Activated CD4-positive, CD25-positive, alpha-beta regulatory T cell treated with anti-CD3 and anti-CD28 coated beads, Interleukin-2, amount 50 U/mL, for 16 hours (primary cell): ENCODE results near the gene AOPEP.

Experiments
- DNase-seq: peaks from one replicate; pipeline ENCODE4 v3.0.0-alpha.2; 2020; ENCODE audit warnings: low read depth, low spot score

AOPEP gene

DNA sequence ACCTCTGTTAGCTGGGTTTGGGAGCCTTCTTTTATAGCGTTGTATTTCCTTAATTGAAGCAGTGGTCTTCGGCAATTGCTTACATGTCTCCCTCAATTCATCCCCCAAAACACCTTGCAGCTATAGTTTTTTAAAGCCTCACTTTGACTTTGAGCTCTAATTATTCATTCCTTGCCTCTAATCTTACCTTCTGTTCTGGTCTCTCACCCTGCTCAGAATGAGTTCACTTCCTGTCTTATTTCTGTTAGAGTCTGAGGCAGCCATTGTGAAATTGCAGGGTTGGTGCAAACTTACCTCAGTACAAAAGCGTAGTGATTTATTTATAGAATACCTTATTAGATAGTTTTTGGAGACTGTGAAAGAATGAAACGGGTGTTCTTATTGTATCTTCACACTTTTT lies 35.0 kb downstream of the AOPEP start:
- no peak for DNase-seq

DNA sequence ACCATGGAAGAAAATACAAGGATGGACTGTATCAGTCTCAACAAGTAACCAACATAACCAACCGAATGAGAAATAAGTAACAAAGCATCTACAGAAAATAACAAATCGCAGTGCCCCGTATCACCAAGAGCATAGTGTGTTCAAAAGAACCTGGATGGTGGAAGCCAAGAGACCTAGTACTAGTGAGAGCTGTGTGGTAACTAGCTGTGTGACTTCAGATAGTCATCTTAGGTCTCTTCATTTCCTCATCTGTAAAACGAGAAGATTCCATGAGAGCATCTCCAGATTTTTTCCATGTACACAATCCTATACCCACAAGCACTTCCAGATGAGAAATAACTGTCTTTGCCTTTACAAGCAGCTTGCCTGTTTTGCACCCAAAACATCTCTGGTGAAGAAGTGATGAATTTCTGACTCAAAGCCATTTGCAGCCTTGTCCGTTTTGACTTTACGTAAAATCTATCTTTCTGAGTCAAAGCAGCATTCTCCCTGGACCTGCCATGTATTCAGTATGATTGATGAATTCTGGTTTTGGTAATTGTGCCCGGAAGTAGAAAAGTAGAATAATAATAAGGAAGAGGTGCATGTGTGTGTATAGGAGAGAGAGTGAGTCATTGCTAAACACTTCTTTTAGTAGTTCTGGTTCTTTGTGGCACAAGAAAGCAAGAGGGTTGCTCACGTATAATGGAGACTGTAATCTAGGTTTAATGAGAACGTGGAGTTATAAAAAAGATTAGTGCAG lies 41.0 kb downstream of the AOPEP start:
- no peak for DNase-seq

DNA sequence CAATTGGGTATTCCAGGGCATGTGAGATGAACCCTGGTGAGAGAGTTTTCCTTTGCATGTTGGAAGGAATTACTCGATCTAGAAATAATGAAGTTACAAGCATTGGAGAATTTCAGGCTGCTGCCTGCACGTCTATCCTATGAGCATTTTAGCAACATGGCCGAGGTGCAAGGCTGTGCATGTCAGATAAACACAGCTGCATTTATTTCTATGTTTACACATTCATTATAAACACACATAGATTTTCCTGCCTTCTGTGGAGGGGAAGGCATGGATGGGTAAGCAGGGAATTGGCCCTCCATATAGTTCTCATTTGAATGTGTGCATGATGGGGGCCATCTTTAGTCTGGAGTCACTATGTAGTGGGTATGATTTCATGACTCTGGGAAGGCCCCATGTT lies 42.3 kb downstream of the AOPEP start:
- no peak for DNase-seq

- no peak for DNase-seq
These were observed 43.8 kb downstream of the AOPEP start for GRCh38 chr9:94770334-94770733.

DNA sequence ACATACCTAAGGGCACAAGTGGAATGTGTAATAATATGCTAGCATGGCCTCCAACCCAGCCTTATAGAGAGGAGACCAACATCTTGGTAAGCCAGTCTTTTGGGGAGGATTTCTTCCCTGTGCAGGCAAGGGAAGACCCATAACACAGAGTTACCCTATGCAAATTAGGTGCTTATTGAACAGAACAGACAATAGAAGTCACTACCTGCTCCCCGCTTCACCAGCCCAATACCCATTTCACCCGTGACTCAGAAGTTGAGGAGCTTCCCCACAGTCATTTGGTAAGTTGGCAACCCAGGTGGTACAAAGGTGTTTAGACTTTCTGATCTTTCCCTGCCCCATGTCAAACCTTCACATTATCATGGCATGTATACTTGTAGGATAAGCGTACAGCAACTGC lies 44.6 kb downstream of the AOPEP start:
- DNase-seq = no peak

DNA sequence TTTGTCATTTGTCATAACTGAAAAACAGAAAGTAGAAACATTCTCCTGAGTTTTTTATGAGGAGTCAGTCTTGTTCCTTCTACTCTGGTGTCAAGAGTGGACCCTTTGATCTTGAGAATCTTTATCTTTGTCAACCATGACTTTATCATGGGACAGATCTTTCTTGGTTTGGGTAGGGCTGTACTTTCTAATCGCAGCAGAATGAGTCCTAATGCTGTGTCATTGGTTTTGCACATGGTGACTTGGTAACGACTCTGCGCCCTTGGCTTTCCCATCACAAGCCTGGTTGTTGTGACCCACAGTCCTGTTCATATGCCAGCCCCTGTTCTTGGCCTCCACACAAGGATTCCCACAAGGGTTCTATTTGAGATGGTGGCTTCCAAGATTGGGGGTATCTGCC lies 45.6 kb downstream of the AOPEP start:
- no peak for DNase-seq

- no peak for DNase-seq
These were observed 46.3 kb downstream of the AOPEP start for GRCh38 chr9:94772639-94773303.

GRCh38 chr9:94773655-94774054 lies 47.2 kb downstream of the AOPEP start:
- DNase-seq = no peak

- no peak for DNase-seq
These were observed 51.5 kb downstream of the AOPEP start for GRCh38 chr9:94778013-94778412.

DNA sequence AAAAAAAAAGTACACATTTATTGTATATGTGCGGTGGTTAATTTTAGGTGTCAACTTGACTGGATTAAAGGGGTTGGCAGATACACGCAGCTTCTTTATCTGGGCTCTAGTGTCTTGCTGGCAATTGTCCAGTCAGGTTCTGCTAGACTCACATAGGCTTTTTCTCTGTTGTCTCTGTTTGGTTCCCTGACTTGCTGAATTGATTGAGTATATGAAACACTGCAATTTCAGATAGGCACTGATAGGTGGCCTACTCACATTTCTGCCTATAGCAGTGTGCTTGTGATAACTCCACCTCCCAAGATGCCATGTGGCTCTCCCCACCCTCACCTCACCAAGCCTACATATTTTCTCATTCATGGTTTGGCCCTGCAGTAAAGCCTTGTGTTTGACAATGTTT lies 52.5 kb downstream of the AOPEP start:
- DNase-seq = no peak

DNA sequence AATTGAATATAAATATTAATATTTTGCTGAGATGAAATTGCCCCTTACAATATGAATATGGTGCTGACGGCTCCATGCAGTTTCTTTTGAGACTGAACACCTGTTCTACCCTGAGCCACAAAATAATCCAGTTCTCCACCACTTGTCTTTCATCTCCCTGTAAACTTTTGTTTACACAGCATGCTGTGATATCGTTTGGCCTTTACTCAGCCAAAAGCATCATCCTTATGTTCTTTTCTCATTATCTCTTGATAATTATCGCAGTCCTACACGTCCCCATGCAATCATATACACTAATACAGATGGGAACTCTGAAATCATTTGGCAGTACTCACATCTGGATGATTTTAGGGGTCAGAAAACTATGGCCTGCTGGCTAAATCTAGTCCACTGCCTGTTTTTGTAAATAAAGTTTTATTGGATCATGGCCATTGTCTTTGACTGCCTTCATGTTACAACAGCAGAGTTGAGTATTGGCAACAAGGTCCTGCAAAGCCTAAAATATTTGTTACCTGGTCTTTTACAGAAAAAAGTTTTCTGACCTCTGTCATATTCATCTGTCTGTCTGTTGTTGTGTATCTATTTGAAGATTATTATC lies 53.3 kb downstream of the AOPEP start:
- no peak for DNase-seq

GRCh38 chr9:94780516-94780950 lies 54.0 kb downstream of the AOPEP start:
- DNase-seq = no peak

DNA sequence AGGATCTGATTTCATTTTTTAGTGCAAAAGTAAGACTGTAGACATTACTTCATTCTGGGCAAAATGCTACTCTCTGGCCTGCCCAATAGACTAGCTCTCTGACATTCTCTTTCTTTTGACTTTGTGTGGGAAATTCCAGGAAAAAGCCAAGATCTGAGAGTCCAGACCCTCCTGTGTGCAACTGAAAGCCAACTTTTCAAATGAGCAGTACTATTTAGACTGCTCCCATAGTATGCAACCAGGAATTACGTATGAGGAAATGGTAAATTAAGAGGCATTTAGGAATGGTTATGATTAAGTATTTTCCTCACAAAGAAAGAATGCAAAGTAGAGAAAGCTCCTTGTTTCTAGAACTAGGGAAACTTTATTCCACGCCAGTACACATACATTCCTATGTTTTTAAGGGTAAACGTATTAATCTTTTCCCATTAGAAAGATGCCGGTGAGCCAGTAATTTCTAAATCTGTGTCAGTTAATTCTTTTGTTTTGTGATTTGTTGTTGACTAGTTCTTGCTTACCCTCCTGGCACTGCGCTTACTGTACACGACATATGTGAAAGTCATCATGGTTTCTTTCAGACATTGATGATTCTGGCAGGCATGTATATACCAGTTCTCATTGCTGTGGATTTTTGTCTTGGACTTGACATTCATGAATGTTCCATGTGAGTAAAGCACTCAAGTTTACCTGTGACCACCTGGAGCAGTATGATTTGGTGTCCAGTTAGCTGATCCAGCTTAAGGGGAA lies 56.0 kb downstream of the AOPEP start:
- no peak for DNase-seq

GRCh38 chr9:94783102-94783682 lies 56.7 kb downstream of the AOPEP start:
- peak; percentile 5 for DNase-seq

- DNase-seq = no peak
These were observed 57.4 kb downstream of the AOPEP start for GRCh38 chr9:94783928-94784327.

GRCh38 chr9:94785215-94786169 lies 59.0 kb downstream of the AOPEP start:
- no peak for DNase-seq

DNA sequence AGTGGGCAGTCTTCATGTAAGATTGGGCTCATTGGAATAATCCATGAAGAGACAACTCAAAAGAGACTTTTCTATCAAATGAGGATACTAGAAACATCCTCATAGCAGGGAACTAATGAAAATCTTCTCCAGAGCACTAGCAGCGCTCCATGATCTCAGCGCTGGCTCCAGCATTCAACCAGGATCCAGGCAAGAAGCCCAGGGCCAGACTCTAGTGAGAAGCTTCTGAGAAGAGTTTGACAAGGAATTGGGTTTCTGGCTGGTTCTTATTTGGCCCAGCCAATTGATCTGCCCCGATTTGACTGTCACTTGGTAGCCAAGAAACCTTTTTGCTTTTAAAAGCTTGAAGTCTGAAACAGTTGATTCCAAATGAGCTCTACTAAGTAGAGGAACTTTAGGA lies 60.1 kb downstream of the AOPEP start:
- no peak for DNase-seq

DNA sequence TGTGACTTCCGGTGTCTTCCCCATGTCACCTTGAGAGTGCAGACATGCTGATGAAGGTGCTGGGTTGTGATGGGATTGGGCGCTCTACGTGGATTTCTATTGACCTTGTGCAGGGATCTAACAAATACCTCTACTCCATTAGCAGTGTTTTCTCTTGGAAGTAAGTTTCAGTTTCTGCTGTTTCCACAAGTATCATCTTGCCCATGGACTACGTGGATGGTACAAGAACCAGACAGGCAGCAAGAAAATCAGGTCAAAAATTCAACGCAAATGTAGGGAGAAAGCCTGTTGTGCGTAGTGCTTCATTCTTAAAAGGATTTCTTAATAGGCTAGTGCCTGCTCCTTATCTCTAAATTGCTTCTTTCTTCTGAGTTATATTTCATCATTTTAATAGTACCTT lies 60.8 kb downstream of the AOPEP start:
- DNase-seq = no peak

DNA sequence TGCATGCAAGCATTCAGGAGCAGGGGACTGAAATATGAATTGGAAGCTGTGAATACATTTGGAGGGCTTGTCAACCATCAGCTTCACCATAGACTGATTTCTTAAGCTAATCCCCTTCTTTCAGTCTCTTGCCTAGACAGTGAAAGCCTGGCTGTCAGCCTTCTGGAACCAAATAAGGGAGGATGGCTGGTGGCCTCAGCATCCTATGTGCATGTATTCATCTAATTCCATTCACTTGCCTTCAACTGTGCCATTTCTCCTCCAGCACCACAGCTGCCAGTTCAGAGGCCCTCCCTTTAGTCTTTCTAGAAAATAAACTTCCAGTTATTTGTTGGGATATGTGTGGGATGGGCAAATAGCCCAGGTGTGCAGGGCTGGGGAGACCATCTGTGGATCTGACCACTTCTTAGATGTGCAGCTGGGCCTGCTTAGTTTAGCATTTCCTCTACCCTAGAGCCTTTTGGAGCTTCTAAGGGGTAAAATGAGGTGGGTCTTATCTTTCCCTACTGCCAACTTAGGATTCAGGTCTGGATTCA lies 62.1 kb downstream of the AOPEP start:
- DNase-seq = no peak

- no peak for DNase-seq
These were observed 64.9 kb downstream of the AOPEP start for GRCh38 chr9:94791435-94791834.

DNA sequence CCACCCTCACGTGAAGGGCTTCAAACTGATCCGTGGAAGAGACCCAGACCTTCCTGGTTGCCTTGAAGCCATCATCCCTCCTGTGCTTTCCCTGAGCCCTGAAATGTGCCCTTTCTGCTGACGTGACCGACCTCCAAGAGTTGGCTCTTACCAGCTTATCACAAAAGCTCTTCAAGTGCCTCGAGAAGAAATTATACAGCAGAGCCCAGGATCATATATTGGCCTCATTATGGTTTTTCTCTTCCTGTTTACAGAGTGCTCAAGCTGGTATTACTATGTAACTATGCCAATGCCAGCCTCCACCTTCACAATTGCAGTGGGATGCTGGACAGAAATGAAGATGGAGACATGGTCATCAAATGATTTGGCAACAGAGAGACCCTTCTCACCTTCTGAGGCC lies 66.0 kb downstream of the AOPEP start:
- DNase-seq = no peak
